Stimulated activated CD4-positive, alpha-beta T cell treated with anti-CD3 and anti-CD28 coated beads, TNF-alpha, amount 100 ng/mL, for 24 hours (primary cell): ENCODE results near the gene RNF217.

Experiments used
- DNase-seq, 3 experiments: peaks; one replicate each; pipeline ENCODE4 v3.0.0-alpha.2; 2020; ENCODE audit warnings: low read depth in 3 of 3

The RNF217 gene

GRCh38 chr6:125095580-125096301 is 133.5 kb downstream of the RNF217 start:
- DNase-seq = no peak

DNA sequence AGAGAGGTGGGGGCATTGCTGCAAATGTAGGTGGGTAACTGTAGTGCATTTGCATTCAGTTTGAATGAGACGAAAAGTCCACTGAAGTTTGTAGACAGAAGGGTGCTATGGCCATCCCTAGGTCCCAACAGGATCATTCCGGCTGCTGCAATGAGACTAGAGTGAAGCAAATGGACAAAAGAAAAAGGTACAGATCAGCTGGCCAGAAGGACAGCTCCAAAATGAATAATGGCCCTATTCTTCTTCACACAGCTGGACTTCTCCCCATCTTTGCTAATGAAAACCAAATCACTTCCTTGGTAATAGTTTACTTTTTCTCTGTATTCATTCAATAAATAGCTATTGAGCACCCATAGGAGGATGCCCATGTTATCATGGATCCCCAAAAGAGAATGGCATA is 134.9 kb downstream of the RNF217 start:
- no peak for DNase-seq

DNA sequence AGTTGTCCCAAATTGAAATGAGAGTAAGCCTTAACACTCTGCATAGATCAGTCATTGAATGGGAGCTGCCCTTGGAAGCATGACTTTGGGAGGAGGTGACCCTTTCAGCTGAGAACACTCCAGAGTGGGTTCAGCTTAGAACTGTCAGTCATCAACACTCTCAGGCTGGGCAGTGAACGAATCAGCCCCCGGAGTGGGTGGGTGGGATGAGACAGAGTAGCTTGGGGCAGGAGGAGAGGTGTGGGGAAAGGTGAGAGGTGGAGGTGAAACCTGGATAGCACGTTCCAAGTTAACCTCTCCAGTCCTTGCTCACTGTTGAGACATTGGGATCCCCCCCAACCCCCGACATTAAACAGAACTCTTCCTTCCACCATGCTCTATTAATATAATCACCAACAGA is 136.0 kb downstream of the RNF217 start:
- DNase-seq = no peak

DNA sequence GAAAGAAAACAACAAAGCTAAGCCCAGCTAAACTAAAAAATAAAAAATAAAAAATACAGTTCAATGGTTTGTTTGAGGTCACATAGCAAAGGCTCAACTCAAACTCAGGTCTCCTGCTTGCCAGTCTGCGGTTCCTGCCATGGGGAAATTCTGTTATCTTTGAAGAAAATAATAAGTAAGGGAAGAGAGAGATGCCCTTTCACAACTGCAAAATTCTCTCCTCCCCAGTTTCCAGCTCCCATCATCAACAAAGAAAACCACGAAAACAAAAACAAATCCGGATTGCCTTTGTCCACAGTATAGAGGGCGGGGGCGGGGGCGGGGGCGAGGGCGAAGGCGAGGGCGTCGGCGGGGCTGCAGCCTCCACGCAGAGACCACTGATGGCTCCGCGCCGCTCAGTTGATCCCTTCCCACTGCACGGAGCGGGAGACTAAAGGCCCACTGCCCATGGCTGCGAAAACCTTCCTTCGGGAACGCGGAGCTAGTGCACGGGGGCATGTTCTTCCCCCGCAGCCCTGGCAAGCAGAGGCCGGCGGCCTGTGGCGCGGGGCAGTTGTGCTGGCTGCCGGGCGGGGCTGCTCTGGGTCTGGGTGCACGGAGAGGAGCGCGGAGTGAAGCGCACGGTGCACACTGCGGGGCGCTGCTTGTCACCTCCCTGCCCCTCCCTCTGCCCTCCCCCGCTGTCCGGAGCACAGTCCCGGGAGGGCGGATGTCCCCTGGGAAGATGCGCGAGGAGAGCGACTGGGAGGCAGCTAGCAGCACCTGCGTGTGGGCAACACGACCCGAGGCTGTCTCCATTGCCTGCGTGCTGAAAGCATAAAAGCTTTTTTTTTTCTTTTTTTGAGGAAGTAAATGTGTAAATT is 137.2 kb downstream of the RNF217 start:
- DNase-seq = peak in 2 of 3 experiments; percentile 3 to 9

- DNase-seq = no peak
These were observed 137.9 kb downstream of the RNF217 start for GRCh38 chr6:125100074-125100652.

GRCh38 chr6:125101128-125101527 is 138.9 kb downstream of the RNF217 start:
- DNase-seq = no peak

DNA sequence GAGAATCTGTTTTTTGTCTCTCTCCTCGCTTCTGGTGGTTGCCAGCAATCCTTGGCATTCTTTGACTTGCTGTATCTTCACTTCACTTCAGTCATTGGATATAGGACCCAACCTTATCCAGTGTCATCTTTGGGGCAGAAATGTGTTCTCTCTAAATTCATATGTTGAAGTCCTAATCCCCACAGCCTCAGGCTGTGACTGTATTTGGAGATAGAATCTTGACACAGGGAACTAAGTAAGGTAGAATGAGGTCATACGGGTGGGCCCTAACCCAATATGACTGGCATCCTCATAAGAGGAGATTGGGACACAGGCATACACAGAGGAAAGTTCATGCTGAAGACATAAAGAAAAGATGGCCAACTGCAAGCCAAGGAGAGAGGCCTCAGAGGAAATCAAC is 139.4 kb downstream of the RNF217 start:
- DNase-seq = no peak

DNA sequence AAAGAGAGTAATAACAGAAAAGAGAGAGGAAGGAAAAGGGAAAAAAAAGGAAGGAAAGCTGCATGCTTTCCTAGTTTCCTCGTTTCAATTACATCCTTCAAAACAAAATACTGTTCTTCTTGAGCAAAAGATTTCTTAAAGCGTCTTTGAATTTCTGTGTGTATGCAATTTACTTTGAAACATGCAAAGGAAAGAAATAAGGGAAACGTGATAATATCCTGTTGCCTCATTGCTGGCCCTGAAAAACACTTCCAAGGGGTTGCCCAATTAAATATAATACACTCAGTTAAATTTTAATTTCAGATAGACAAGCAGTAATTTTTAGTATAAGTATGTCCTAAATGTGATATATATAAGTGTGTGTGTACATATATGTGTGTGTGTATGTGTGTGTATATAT is 140.2 kb downstream of the RNF217 start:
- DNase-seq = no peak

DNA sequence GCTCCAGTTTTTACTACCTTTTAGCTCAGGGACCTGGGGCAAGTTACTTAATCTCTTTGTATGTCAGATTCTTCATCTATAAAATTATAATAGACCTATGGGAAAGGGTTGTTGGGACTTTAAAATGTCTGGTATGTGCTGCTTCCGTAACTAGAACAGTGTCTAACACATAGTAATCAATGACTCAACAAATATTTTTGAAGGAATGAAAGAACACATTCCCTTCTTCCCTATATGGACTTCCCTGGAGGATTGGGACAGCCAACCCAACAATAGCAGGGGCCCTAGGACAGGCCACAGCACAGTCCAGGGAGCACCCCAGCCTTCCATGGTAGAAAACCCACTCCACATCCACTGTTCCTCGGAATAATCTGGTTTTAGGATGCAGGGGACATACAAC is 140.7 kb downstream of the RNF217 start:
- no peak for DNase-seq

GRCh38 chr6:125104425-125104824 is 142.2 kb downstream of the RNF217 start:
- DNase-seq = no peak

DNA sequence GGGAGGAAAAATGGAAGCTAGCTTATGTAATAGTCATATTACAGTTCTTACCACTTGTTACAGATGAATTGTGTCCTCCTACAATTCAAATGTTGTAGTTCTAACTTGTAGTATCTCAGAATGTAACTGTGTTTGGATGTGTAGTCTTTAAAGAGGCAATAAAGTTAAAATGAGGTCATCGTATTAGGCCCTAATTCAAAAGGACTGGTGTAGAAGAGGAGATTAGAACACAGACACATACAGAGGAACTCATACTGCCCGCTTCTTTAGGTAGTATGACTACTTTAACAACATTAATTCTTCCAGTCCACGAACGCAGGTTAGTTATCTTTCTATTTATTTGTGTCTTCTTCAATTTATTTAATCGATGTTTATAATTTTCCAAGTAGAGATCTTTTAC is 144.8 kb downstream of the RNF217 start:
- no peak for DNase-seq

GRCh38 chr6:125107896-125108295 is 145.7 kb downstream of the RNF217 start:
- DNase-seq = no peak

GRCh38 chr6:125110056-125110455 is 147.8 kb downstream of the RNF217 start:
- DNase-seq = no peak

- no peak for DNase-seq
These were observed 149.2 kb downstream of the RNF217 start for GRCh38 chr6:125111219-125111983.

GRCh38 chr6:125112934-125113333 is 150.7 kb downstream of the RNF217 start:
- no peak for DNase-seq

DNA sequence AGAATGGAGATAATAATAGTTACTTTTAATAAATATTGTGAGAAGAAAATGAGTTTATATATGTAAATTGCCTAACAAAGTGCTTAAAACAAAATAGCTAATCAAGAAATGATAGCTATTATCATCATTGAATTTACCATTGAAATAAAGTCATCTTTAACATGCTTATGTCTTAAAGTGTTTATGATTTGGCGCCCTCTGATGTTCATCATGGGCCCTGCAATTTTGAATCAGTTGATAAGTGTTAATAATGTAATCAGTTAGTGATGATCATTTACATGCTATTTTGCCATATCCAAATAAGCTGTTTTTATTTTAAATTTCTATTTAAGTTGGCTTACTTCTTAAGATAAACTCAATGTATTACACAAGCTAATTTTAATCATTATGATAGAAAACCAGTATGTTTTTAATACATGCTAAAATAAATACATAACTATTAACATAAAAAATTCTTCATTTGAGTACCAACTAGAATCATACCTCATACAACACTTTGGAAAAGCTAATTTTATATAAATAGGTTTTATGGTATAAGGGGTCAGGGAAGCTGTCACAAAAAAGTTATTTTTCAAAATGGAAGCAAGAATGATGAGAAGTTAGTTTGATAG is 152.1 kb downstream of the RNF217 start:
- DNase-seq = peak in 2 of 3 experiments; percentile 4 to 23

GRCh38 chr6:125116170-125116569 is 153.9 kb downstream of the RNF217 start:
- no peak for DNase-seq

DNA sequence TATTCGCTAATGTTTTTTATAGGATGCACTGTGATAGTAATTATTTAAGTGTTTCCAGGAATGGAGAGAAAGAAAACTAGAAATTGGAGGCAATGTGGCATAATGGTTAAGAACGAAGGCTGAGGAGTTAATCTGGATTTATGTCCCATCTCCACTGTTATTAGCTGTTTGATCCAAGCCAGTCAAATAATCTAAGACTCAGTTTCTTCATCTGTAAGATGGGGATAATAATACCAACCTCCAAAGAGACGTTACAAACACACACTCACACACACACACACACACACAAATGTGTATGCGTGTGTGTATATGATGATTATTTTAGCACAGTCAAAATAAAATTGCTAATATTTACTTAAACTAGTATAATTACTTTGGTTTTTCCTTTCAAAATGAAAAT is 154.5 kb downstream of the RNF217 start:
- no peak for DNase-seq

DNA sequence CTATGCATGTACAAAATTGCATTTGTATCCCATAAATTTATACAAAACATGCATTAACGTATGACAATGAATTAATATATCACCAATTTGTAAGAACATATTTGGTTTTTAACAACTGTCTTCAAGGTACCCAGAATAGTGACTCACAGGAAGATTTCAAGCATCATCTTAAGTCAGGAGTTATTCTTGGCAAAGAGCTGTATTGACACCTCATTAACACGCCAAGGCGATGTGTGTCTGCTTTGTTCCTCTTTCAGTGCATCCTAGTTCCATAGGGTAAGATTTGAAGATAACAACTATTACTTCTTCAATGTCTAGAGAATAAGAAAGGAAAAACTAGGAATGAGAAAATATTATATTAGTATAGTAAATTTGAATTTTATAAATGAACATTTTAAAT is 155.6 kb downstream of the RNF217 start:
- no peak for DNase-seq

- DNase-seq = no peak
These were observed 157.9 kb downstream of the RNF217 start for GRCh38 chr6:125120054-125120590.

- DNase-seq = no peak
These were observed 159.7 kb downstream of the RNF217 start for GRCh38 chr6:125121894-125122293.
